ENCODE results near the gene CHD9.
"Not testable (repeated sequence)": the region's sequence is repeated elsewhere in the genome, so short reads cannot be mapped to it uniquely, and the experiment has no call there.

CHD9 gene

GRCh38 chr16:53291757-53292392 lies 237.1 kb downstream of the CHD9 start:
- no peak for DNase-seq

- no peak for DNase-seq
Measured at GRCh38 chr16:53297477-53297876, 242.7 kb downstream of the CHD9 start.

GRCh38 chr16:53304334-53304733 lies 249.5 kb downstream of the CHD9 start:
- no peak for DNase-seq

- DNase-seq = no peak
Measured at GRCh38 chr16:53305743-53306142, 251.0 kb downstream of the CHD9 start.

GRCh38 chr16:53309457-53309856 lies 254.7 kb downstream of the CHD9 start:
- no peak for DNase-seq

- DNase-seq = no peak
Measured at GRCh38 chr16:53320992-53321391, 266.2 kb downstream of the CHD9 start.

GRCh38 chr16:53323924-53324323 lies 269.1 kb downstream of the CHD9 start:
- DNase-seq = no peak

GRCh38 chr16:53330991-53331390 lies 276.2 kb downstream of the CHD9 start:
- DNase-seq = not testable (repeated sequence)

- no peak for DNase-seq
Measured at GRCh38 chr16:53334581-53334980, 279.8 kb downstream of the CHD9 start.

- DNase-seq = no peak
Measured at GRCh38 chr16:53337294-53337693, 282.5 kb downstream of the CHD9 start.

GRCh38 chr16:53341792-53342191 lies 287.0 kb downstream of the CHD9 start:
- no peak for DNase-seq

- DNase-seq = no peak
Measured at GRCh38 chr16:53355064-53355463, 300.3 kb downstream of the CHD9 start.

GRCh38 chr16:53356478-53357207 lies 301.9 kb downstream of the CHD9 start:
- no peak for DNase-seq

GRCh38 chr16:53357208-53357586 lies 302.4 kb downstream of the CHD9 start:
- no peak for DNase-seq

- DNase-seq = no peak
Measured at GRCh38 chr16:53357955-53358354, 303.2 kb downstream of the CHD9 start.

- no peak for DNase-seq
Measured at GRCh38 chr16:53358884-53359283, 304.1 kb downstream of the CHD9 start.

- DNase-seq = no peak
Measured at GRCh38 chr16:53369921-53370320, 315.1 kb downstream of the CHD9 start.

- no peak for DNase-seq
Measured at GRCh38 chr16:53370827-53371226, 316.0 kb downstream of the CHD9 start.

GRCh38 chr16:53372992-53373871 lies 318.4 kb downstream of the CHD9 start:
- no peak for DNase-seq

- DNase-seq = no peak
Measured at GRCh38 chr16:53374800-53375199, 320.0 kb downstream of the CHD9 start.

- no peak for DNase-seq
Measured at GRCh38 chr16:53378138-53378537, 323.3 kb downstream of the CHD9 start.
